HL-60 (cell line): ENCODE data around the gene KCNQ5.

Experiments used
- DNase-seq, 2 experiments: peaks; one replicate each; pipeline ENCODE4 v3.0.0-alpha.2; 2010 to 2020; ENCODE audit warnings: low read depth in 1 of 2, low spot score in 1 of 2
- H3K27ac ChIP-seq: fragments of 250-450 bp; sonication (Bioruptor Pico); replicated peaks from 2 replicates; pipeline ENCODE4 v1.5.1; 2020; ENCODE audit warnings: mild to moderate bottlenecking, moderate library complexity
- H3K27me3 ChIP-seq: fragments of 250-450 bp; sonication (Bioruptor Pico); 2 replicates; pipeline ENCODE4 v1.5.1; 2021; ENCODE audit warnings: mild to moderate bottlenecking, moderate library complexity; ENCODE audit not compliant: insufficient read depth, poor library complexity, severe bottlenecking
- H3K4me3 ChIP-seq: replicated peaks from 2 replicates; pipeline ENCODE4 v1.5.1; 2011; ENCODE audit warnings: mild to moderate bottlenecking, control low read depth, low read length; ENCODE audit not compliant: insufficient read depth
- GABPA ChIP-seq: IDR thresholded peaks from 2 replicates; pipeline ENCODE4 v1.6.1; 2012; ENCODE audit warnings: low read depth
- POLR2AphosphoS5 ChIP-seq: IDR thresholded peaks from 2 replicates; pipeline ENCODE4 v1.6.1; 2012; ENCODE audit warnings: low read depth
- SPI1 ChIP-seq: IDR thresholded peaks from 2 replicates; pipeline ENCODE4 v1.6.1; 2012; ENCODE audit warnings: low read depth, mild to moderate bottlenecking, borderline replicate concordance
- TF ChIP-seq, protein P1 (sequence below): IDR thresholded peaks from 2 replicates; pipeline ENCODE4 v1.6.1; 2012; ENCODE audit warnings: low read depth; ENCODE audit not compliant: insufficient replicate concordance
- TF ChIP-seq, protein P2 (sequence below): IDR thresholded peaks from one replicate; pipeline ENCODE4 v1.5.1; 2011; ENCODE audit warnings: low read length, control low read depth, inconsistent platforms; ENCODE audit not compliant: insufficient read depth

Gene KCNQ5

DNA sequence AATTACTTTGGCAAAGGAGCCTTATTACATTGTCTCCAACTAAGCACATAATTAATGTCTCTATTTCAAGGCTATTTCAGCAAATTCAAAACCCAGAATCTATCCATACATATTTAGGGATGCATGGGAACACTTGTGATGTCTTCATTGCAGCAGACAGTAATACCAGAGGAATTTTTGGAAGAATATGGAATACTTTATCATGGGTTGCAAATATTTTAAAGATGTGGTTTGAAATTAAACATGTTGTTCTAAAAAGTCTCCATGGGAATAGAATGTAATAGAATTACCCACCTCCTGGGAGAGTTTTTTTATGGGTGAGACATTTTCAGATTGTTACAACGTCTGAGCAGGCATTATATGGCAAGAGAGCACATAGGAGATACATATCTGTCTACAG is 170.8 kb downstream of the KCNQ5 start:
- H3K27me3 ChIP-seq: no peaks in the 10 kb centered on the region
- no peak for DNase-seq
- no peak overlapping the region for H3K4me3 ChIP-seq
- TF ChIP-seq, protein P1, sequence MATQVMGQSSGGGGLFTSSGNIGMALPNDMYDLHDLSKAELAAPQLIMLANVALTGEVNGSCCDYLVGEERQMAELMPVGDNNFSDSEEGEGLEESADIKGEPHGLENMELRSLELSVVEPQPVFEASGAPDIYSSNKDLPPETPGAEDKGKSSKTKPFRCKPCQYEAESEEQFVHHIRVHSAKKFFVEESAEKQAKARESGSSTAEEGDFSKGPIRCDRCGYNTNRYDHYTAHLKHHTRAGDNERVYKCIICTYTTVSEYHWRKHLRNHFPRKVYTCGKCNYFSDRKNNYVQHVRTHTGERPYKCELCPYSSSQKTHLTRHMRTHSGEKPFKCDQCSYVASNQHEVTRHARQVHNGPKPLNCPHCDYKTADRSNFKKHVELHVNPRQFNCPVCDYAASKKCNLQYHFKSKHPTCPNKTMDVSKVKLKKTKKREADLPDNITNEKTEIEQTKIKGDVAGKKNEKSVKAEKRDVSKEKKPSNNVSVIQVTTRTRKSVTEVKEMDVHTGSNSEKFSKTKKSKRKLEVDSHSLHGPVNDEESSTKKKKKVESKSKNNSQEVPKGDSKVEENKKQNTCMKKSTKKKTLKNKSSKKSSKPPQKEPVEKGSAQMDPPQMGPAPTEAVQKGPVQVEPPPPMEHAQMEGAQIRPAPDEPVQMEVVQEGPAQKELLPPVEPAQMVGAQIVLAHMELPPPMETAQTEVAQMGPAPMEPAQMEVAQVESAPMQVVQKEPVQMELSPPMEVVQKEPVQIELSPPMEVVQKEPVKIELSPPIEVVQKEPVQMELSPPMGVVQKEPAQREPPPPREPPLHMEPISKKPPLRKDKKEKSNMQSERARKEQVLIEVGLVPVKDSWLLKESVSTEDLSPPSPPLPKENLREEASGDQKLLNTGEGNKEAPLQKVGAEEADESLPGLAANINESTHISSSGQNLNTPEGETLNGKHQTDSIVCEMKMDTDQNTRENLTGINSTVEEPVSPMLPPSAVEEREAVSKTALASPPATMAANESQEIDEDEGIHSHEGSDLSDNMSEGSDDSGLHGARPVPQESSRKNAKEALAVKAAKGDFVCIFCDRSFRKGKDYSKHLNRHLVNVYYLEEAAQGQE: no peak
- TF ChIP-seq SPI1: no peak
- TF ChIP-seq, protein P2, sequence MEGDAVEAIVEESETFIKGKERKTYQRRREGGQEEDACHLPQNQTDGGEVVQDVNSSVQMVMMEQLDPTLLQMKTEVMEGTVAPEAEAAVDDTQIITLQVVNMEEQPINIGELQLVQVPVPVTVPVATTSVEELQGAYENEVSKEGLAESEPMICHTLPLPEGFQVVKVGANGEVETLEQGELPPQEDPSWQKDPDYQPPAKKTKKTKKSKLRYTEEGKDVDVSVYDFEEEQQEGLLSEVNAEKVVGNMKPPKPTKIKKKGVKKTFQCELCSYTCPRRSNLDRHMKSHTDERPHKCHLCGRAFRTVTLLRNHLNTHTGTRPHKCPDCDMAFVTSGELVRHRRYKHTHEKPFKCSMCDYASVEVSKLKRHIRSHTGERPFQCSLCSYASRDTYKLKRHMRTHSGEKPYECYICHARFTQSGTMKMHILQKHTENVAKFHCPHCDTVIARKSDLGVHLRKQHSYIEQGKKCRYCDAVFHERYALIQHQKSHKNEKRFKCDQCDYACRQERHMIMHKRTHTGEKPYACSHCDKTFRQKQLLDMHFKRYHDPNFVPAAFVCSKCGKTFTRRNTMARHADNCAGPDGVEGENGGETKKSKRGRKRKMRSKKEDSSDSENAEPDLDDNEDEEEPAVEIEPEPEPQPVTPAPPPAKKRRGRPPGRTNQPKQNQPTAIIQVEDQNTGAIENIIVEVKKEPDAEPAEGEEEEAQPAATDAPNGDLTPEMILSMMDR: no peak
- H3K27ac ChIP-seq: no peak overlapping the region

DNA sequence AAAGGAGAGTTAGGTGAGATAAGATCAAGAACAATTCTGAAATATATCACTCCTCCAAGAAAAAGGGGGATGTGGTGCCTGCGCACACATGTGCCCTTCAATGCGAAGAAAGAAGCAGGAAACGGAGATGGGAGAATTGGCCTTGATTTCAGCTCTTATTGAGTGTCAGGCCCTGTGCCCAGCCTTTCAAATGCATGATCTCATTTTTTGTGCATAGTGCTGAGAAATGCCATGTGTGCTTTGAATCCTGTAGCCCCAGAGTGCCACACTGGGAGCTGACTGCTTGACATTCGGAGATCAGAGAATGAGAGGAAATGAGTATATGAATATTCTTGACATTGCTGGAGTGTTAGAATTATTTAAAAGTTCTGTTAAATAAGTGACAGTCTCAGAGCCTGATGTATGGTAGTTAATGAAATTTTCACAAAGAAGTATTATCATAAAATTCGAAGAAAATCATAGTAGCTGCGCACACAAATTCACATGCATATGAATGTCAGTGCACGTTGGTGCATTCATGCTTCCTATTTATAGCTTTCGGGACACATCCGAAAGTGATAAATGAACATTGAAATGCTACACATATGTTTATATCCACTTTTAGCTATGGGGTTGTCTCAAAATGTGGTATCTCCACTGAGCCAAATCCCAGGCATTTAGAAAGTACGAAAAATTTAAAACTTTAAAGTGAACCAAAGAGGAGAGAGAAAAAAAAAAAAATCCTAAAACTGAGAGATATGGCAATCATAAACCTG is 172.0 kb downstream of the KCNQ5 start:
- no peak overlapping the region for H3K4me3 ChIP-seq
- DNase-seq: no peak
- TF ChIP-seq, protein P2: no peak
- TF ChIP-seq POLR2AphosphoS5 (no peak), GABPA (no peak), SPI1 (no peak)
- TF ChIP-seq, protein P1: no peak
- H3K27ac ChIP-seq: no peak overlapping the region
- H3K27me3 ChIP-seq: no peaks in the 10 kb centered on the region

DNA sequence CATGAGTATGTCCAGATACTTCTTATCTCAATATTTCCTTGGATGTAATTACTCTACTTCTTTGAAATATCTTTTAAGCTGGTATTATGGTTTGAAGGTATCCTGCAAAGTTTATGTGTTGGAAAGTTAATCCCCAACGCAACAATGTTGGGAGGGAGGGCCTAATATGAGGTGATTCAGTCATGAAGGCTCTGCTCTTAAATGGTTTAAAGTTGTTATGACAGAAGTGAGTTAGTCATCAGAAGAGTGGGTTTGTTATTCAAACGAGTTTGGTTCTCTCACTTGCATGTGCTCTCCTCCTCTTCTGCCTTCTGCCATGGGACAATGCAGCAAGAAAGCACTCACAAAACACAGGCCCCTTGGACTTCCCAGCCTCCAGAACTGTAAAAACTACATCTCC is 176.3 kb downstream of the KCNQ5 start:
- Histone ChIP-seq H3K27me3 (no peaks in the 10 kb centered on the region), H3K4me3 (no peak overlapping the region), H3K27ac (no peak overlapping the region)
- TF ChIP-seq SPI1: no peak
- TF ChIP-seq, protein P1: no peak
- TF ChIP-seq, protein P2: no peak
- no peak for DNase-seq
